ENCODE measurements around the gene FBL. TPM values are rescaled to one million over a fixed set of nuclear protein-coding genes. Genes with fewer than 3 reads are reported as not detected.

The FBL gene
- total RNA-seq, 1 experiment from 2014 or later: 186 TPM

DNA sequence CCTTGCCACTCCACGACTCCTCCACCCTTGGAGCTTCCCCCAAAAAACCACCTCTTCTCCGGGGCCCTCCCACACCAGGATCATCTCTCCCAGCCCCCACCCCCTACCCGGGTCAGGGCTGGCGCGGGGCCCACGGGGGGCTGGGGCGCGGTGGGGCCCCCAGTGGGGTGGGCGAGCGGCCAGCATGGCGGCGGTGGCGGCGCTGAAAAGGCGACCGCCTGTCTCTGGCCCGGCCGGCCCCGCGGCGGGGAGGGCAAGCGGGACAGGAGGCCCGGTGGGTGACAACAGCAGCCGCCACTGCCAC is 13.1 kb downstream of the FBL start:
- H3K4me1 ChIP-seq (ENCODE audit: insufficient read depth, low read length): peaks cover 4% of the 10 kb centered on the region; the same call in 1 of the 2 replicates
- H3K27ac ChIP-seq (ENCODE audit: low read length): no peak overlapping the region
- ATAC-seq (no peak; the same call in 1 of the 2 replicates), DNase-seq (no peak)
- peak overlapping the region; percentile 73; the same call in 1 of the 2 replicates for H3K4me3 ChIP-seq (ENCODE audit: low read length)
- H3K9me2 ChIP-seq (replicated peaks; ENCODE audit: low read length): no peaks in the 10 kb centered on the region
- no TSS peak for BruUV-seq (replicated peaks)
- peaks cover 27% of the 10 kb centered on the region for H3K36me3 ChIP-seq (ENCODE audit: low read depth, low read length)
- H2AFZ ChIP-seq (ENCODE audit: low read length): no peak overlapping the region
- H3K9ac ChIP-seq (ENCODE audit: low read length): peak overlapping the region; percentile 15; the same call in 1 of the 2 replicates
- ChIA-PET POLR2A (ENCODE audit: unreplicated experiment) (interaction anchor here (0.6 kb wide), 1 partner anchor 50 kb away, joined by 17 read pairs; no protein-coding TSS in a partner anchor), CTCF (no interaction called here)
- no peak for TF ChIP-seq EZH2phosphoT487 (IDR thresholded peaks at IDR 0.05; ENCODE audit: borderline replicate concordance, low read length)
- TF ChIP-seq EZH2 (IDR thresholded peaks at IDR 0.05; ENCODE audit: low read length, unreplicated experiment): no peak
- TF ChIP-seq, protein P1, sequence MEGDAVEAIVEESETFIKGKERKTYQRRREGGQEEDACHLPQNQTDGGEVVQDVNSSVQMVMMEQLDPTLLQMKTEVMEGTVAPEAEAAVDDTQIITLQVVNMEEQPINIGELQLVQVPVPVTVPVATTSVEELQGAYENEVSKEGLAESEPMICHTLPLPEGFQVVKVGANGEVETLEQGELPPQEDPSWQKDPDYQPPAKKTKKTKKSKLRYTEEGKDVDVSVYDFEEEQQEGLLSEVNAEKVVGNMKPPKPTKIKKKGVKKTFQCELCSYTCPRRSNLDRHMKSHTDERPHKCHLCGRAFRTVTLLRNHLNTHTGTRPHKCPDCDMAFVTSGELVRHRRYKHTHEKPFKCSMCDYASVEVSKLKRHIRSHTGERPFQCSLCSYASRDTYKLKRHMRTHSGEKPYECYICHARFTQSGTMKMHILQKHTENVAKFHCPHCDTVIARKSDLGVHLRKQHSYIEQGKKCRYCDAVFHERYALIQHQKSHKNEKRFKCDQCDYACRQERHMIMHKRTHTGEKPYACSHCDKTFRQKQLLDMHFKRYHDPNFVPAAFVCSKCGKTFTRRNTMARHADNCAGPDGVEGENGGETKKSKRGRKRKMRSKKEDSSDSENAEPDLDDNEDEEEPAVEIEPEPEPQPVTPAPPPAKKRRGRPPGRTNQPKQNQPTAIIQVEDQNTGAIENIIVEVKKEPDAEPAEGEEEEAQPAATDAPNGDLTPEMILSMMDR (conservative IDR thresholded peaks at IDR 0.05; ENCODE audit: low read depth, low read length): no peak
- intact Hi-C loops (cut with micrococcal nuclease): no loop called here
- H3K79me2 ChIP-seq (ENCODE audit: low read length): no peaks in the 10 kb centered on the region
- H3K9me3 ChIP-seq (ENCODE audit: low read length): no peaks in the 10 kb centered on the region
- peak overlapping the region; percentile 80 for H3K4me2 ChIP-seq (ENCODE audit: low read length)
- no peaks in the 10 kb centered on the region for H4K20me1 ChIP-seq (ENCODE audit: low read length)
- H3K27me3 ChIP-seq (ENCODE audit: low read length): no peaks in the 10 kb centered on the region
- no peaks in the 10 kb centered on the region for H3F3A ChIP-seq (ENCODE audit: low read length, unreplicated experiment)

DNA sequence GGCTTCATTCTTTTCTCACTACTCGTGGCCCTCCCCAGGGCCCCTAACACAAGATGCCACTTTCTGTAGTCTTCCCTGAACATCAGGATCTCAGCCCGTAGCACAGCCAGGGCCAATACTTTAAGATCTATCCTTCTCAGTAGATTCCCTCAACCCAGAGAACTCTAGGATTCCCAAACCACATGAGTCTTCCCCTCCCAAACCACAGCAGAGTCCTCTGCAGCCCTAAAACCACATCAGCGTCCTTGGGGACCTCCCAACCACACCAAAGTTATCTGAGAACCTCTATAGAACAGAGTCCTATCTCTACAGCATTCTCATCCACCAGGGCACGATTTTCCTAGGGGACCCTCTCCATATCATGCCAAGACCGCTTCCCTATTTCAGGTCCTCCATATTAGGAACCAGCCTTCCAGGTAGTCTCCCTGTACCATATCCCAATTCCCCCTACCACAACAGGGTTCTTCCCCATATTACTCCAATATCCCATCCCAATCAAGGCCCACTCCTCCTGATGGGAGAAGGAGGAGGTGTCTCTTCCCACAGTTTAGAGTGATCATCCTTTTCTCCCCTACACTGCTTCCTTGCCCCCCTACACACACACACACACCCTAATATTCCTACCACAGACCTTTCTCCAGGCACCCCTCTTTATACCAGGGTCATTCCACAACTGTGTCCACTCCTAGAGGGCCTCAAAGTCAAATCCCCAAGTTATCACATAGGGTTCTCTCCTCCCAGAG is 13.7 kb downstream of the FBL start:
- BruUV-seq (replicated peaks): no TSS peak

More for the DNA sequence above, 13.7 kb downstream of the FBL start:
- no peaks in the 10 kb centered on the region for H4K20me1 ChIP-seq (ENCODE audit: low read length)
- intact Hi-C loops (cut with micrococcal nuclease): no loop called here
- peaks cover 4% of the 10 kb centered on the region; the same call in 1 of the 2 replicates for H3K4me1 ChIP-seq (ENCODE audit: insufficient read depth, low read length)
- no peaks in the 10 kb centered on the region for H3K27me3 ChIP-seq (ENCODE audit: low read length)
- H2AFZ ChIP-seq (ENCODE audit: low read length): no peak overlapping the region
- no peak overlapping the region for H3K27ac ChIP-seq (ENCODE audit: low read length)
- H3K79me2 ChIP-seq (ENCODE audit: low read length): no peaks in the 10 kb centered on the region
- POLR2A ChIA-PET (ENCODE audit: unreplicated experiment): no interaction called here
- H3K36me3 ChIP-seq (ENCODE audit: low read depth, low read length): peaks cover 22% of the 10 kb centered on the region
- H3K4me3 ChIP-seq (ENCODE audit: low read length): no peak overlapping the region; the same call in 1 of the 2 replicates
- H3K4me2 ChIP-seq (ENCODE audit: low read length): peak overlapping the region; percentile 80; the same call in 1 of the 2 replicates
- no peak for DNase-seq
- no peaks in the 10 kb centered on the region for H3F3A ChIP-seq (ENCODE audit: low read length, unreplicated experiment)
- CTCF ChIA-PET: no interaction called here
- peak overlapping the region; percentile 15; the same call in 1 of the 2 replicates for H3K9ac ChIP-seq (ENCODE audit: low read length)
- no peaks in the 10 kb centered on the region for H3K9me2 ChIP-seq (replicated peaks; ENCODE audit: low read length)
- no peaks in the 10 kb centered on the region for H3K9me3 ChIP-seq (ENCODE audit: low read length)
- TF ChIP-seq EZH2phosphoT487 (IDR thresholded peaks at IDR 0.05; ENCODE audit: borderline replicate concordance, low read length): no peak
- TF ChIP-seq, protein P1 (conservative IDR thresholded peaks at IDR 0.05; ENCODE audit: low read depth, low read length): no peak
- TF ChIP-seq EZH2 (IDR thresholded peaks at IDR 0.05; ENCODE audit: low read length, unreplicated experiment): no peak
- ATAC-seq: no peak

Measured in PC-3 (cell line).